ENCODE measurements around the gene TTC21A. TPM values are rescaled to one million over a fixed set of nuclear protein-coding genes. Genes with fewer than 3 reads are reported as not detected.

Gene TTC21A
- total RNA-seq, 1 donor from 2014 or later, result 6.8 TPM

DNA sequence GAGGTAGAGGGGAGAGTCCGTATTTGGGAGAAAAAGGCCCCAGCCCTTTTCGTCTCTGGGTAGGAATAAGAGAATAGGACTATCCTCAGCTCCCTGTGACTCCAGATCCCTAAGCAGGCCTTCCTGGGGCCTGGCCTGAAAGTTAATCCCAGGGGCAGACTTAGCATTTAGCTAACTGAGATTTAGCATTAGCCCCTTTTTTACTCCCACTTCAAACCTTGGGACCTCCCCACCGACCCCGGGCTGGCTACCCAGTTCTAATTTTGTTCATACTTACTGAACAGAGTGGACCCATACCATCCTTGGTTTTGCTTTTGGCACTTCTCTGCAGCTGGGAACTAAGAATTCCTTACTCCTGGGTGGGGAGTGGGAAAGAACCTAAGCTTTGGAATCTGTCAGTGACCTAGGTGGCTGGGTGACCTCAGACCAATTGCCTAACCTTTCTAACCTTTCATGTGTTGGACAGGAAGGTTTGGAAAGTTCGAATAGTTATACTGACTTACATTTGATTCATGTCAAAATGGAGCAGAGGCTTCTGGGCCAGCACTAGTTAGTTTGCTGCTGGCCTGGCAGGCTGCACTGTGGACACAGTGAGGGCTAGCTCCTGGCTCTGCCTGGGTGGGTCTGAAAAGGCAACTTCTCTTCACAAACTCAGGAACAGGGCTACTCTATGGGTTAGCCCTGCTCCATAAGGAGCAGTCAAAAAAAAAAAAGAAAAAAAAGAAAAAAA lies 11.6 kb downstream of the TTC21A start:
- no peaks in the 10 kb centered on the region for H3K36me3 Mint-ChIP-seq (ENCODE audit: low read depth)
- no peaks in the 10 kb centered on the region for H3K9me3 Mint-ChIP-seq
- TF ChIP-seq, protein P1, sequence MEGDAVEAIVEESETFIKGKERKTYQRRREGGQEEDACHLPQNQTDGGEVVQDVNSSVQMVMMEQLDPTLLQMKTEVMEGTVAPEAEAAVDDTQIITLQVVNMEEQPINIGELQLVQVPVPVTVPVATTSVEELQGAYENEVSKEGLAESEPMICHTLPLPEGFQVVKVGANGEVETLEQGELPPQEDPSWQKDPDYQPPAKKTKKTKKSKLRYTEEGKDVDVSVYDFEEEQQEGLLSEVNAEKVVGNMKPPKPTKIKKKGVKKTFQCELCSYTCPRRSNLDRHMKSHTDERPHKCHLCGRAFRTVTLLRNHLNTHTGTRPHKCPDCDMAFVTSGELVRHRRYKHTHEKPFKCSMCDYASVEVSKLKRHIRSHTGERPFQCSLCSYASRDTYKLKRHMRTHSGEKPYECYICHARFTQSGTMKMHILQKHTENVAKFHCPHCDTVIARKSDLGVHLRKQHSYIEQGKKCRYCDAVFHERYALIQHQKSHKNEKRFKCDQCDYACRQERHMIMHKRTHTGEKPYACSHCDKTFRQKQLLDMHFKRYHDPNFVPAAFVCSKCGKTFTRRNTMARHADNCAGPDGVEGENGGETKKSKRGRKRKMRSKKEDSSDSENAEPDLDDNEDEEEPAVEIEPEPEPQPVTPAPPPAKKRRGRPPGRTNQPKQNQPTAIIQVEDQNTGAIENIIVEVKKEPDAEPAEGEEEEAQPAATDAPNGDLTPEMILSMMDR (conservative IDR thresholded peaks at IDR 0.05), result no peak
- H3K4me1 Mint-ChIP-seq, result no peaks in the 10 kb centered on the region
- H3K27me3 Mint-ChIP-seq (ENCODE audit: low read depth), result no peaks in the 10 kb centered on the region
- H3K4me3 Mint-ChIP-seq, result no peak overlapping the region
- no peak for DNase-seq (ENCODE audit: low read depth, low spot score)
- no peak overlapping the region for H3K27ac Mint-ChIP-seq (ENCODE audit: unreplicated experiment)

DNA sequence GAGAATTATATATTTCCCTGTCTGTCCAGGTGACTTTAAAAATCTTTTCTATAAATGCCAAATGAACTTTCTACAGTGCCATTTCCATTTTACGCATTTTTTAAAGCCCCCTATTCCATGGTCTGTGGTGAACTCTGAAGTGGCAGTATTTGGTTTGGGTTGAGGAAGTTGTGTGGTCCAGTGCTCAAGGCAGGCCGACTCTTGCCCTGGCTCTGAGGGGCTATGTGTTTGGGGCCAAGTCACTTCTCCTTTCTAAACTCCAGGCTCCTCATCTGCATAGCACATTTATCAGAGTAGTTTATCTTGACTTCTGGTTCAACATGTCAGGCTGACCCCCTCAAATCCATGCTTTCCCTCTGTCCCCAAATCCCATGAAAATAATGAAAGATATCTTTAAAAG lies 14.1 kb downstream of the TTC21A start:
- Mint-ChIP-seq H3K9me3 (no peaks in the 10 kb centered on the region), H3K4me3 (no peak overlapping the region), H3K27me3 (ENCODE audit: low read depth) (no peaks in the 10 kb centered on the region), H3K4me1 (no peaks in the 10 kb centered on the region), H3K27ac (ENCODE audit: unreplicated experiment) (no peak overlapping the region), H3K36me3 (ENCODE audit: low read depth) (no peaks in the 10 kb centered on the region)
- TF ChIP-seq, protein P1 (conservative IDR thresholded peaks at IDR 0.05), result no peak
- DNase-seq (ENCODE audit: low read depth, low spot score), result no peak

DNA sequence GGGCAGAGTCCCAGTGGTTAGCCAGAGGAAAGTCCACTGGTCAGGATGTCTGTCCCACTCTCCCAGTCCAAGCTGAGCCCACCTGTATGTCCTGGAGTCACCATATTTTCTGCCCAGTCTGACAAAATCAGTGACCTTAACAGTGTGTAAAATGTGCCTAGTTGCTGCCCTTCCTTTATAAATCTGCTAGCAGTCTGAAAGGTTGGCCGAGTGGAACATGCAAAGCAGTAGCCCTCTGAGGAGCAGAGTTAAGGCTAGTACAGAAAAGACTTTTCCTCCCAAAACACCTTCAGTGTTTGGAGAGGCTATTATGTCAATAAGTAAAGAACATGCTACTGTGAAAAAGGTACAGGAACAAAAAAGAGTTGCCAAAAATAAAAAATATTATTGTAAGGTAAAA lies 15.3 kb downstream of the TTC21A start:
- H3K36me3 Mint-ChIP-seq (ENCODE audit: low read depth), result no peaks in the 10 kb centered on the region
- no peak for DNase-seq (ENCODE audit: low read depth, low spot score)
- TF ChIP-seq, protein P1 (conservative IDR thresholded peaks at IDR 0.05), result no peak
- H3K9me3 Mint-ChIP-seq, result no peaks in the 10 kb centered on the region
- H3K4me3 Mint-ChIP-seq, result no peak overlapping the region
- no peak overlapping the region for H3K27ac Mint-ChIP-seq (ENCODE audit: unreplicated experiment)
- no peaks in the 10 kb centered on the region for H3K27me3 Mint-ChIP-seq (ENCODE audit: low read depth)
- no peaks in the 10 kb centered on the region for H3K4me1 Mint-ChIP-seq

DNA sequence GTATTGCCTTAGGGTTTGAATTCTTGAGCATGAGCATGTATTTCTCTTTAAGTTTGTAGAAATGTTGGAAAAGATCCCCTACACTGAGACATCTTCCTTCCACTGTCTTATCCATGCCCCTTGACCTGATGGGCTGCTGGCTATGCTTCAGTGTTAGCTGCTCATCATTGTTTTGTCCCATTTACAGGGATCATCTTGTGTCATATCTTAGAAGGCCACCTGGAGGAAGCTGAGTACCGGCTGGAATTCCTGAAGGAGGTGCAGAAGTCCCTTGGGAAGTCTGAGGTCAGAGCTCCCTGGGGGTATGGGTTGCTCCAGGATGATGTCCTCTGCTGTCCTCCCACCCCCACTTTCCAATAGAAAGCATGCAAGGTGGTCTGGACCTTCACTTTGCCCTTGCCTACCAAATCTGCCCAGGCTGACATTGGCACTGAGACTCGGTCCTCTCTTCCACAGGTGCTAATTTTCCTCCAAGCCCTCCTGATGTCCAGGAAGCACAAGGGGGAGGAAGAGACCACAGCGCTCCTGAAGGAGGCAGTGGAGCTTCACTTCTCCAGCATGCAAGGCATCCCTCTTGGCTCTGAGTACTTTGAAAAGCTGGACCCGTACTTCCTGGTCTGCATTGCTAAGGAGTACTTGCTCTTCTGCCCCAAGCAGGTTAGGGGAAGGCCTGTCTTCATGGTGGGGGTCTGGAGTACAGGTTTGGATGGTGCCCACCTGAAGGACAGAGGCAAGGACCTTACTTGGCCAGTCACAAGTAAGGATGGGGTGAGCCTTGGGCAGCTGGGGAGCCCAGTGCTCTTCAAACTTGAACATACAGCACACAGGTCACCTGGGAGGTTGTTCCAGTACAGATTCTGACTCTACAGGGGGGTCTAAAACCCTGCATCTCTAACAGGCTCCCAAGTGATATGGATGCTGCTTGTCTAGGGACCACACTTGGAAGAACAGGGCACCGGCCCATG lies 17.7 kb downstream of the TTC21A start:
- TF ChIP-seq, protein P1 (conservative IDR thresholded peaks at IDR 0.05), result no peak
- no peak overlapping the region for H3K4me3 Mint-ChIP-seq
- H3K27ac Mint-ChIP-seq (ENCODE audit: unreplicated experiment), result no peak overlapping the region
- H3K9me3 Mint-ChIP-seq, result no peaks in the 10 kb centered on the region
- no peaks in the 10 kb centered on the region for H3K27me3 Mint-ChIP-seq (ENCODE audit: low read depth)
- no peaks in the 10 kb centered on the region for H3K4me1 Mint-ChIP-seq
- DNase-seq (ENCODE audit: low read depth, low spot score), result no peak
- H3K36me3 Mint-ChIP-seq (ENCODE audit: low read depth), result no peaks in the 10 kb centered on the region

DNA sequence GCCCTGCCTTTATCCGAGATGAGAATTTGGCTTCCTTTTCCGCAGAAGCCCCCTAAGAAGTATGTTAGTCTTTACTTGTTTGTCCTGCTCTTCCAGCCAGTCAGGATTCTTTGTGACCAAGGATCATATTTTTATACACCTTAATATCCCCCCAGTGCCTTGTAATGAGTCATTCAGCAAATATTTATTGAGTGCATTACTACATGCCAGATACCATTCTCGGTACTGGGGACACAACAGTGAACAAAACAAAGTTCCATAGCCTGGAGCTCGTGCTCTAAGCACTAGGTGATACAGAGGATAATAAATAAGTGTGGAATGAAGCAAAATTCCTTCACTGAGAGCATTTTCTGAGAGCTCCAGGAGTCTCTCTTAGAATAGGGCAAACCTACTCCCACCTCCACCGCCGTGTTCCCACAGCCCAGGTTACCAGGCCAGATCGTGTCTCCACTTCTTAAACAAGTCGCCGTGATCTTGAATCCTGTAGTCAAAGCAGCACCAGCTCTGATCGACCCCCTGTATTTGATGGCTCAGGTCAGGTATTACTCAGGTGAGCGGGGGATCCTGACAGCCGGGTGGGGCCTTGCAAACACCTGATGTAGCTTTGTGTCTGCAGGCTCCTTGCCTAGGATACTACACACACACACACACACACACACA lies 18.5 kb downstream of the TTC21A start:
- peaks cover 4% of the 10 kb centered on the region for H3K4me1 Mint-ChIP-seq

More for the DNA sequence above, 18.5 kb downstream of the TTC21A start:
- no peak for DNase-seq (ENCODE audit: low read depth, low spot score)
- H3K27ac Mint-ChIP-seq (ENCODE audit: unreplicated experiment), result no peak overlapping the region
- TF ChIP-seq, protein P1 (conservative IDR thresholded peaks at IDR 0.05), result no peak
- H3K4me3 Mint-ChIP-seq, result no peak overlapping the region
- H3K36me3 Mint-ChIP-seq (ENCODE audit: low read depth), result no peaks in the 10 kb centered on the region
- no peaks in the 10 kb centered on the region for H3K27me3 Mint-ChIP-seq (ENCODE audit: low read depth)
- no peaks in the 10 kb centered on the region for H3K9me3 Mint-ChIP-seq
